ENCODE measurements around the gene BABAM2. TPM values are rescaled to one million over a fixed set of nuclear protein-coding genes. Genes with fewer than 3 reads are reported as not detected.

The BABAM2 gene
- total RNA-seq, 1 experiment from 2014 or later: 16.3 TPM

DNA sequence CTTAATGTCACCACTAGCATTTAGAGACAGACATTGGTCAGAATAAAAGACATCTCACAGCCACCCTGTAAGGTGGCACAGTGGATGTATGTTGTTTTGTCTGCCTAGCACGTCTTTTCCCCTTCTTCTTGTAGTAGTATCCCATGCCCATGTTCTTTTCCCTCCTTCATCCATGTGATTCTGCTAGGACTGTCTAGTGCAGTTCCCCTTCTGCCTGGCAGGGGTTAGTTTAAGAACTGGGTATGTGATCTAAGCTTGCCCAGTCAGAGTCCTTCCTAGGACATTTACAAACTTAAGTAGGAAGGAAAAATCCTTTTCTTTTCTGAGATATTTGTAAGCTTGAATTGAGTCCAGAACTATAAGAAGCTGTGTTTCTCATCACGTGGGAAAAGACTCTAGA lies 172.3 kb downstream of the BABAM2 start:
- no TSS peak for BruUV-seq (replicated peaks)
- H3K79me2 ChIP-seq (ENCODE audit: low read length): no peaks in the 10 kb centered on the region
- no peak overlapping the region for H2AFZ ChIP-seq (ENCODE audit: low read length)
- H3K9ac ChIP-seq (ENCODE audit: low read length): no peak overlapping the region
- no peaks in the 10 kb centered on the region for H3K27me3 ChIP-seq (ENCODE audit: low read length)
- ChIA-PET POLR2A (ENCODE audit: unreplicated experiment) (no interaction called here), CTCF (no interaction called here)
- no peaks in the 10 kb centered on the region for H3K9me3 ChIP-seq (ENCODE audit: low read length)
- peaks cover 14% of the 10 kb centered on the region for H3K4me1 ChIP-seq (ENCODE audit: insufficient read depth, low read length)
- intact Hi-C loops (cut with micrococcal nuclease): no loop called here
- no peaks in the 10 kb centered on the region for H3K36me3 ChIP-seq (ENCODE audit: low read depth, low read length)
- no peak overlapping the region for H3K4me2 ChIP-seq (ENCODE audit: low read length)
- no peaks in the 10 kb centered on the region for H3K9me2 ChIP-seq (replicated peaks; ENCODE audit: low read length)
- no peak overlapping the region for H3K4me3 ChIP-seq (ENCODE audit: low read length)
- H4K20me1 ChIP-seq (ENCODE audit: low read length): no peaks in the 10 kb centered on the region
- H3K27ac ChIP-seq (ENCODE audit: low read length): no peak overlapping the region
- no peak for TF ChIP-seq EZH2phosphoT487 (IDR thresholded peaks at IDR 0.05; ENCODE audit: borderline replicate concordance, low read length)
- no peak for TF ChIP-seq EZH2 (IDR thresholded peaks at IDR 0.05; ENCODE audit: low read length, unreplicated experiment)
- TF ChIP-seq, protein P1, sequence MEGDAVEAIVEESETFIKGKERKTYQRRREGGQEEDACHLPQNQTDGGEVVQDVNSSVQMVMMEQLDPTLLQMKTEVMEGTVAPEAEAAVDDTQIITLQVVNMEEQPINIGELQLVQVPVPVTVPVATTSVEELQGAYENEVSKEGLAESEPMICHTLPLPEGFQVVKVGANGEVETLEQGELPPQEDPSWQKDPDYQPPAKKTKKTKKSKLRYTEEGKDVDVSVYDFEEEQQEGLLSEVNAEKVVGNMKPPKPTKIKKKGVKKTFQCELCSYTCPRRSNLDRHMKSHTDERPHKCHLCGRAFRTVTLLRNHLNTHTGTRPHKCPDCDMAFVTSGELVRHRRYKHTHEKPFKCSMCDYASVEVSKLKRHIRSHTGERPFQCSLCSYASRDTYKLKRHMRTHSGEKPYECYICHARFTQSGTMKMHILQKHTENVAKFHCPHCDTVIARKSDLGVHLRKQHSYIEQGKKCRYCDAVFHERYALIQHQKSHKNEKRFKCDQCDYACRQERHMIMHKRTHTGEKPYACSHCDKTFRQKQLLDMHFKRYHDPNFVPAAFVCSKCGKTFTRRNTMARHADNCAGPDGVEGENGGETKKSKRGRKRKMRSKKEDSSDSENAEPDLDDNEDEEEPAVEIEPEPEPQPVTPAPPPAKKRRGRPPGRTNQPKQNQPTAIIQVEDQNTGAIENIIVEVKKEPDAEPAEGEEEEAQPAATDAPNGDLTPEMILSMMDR (conservative IDR thresholded peaks at IDR 0.05; ENCODE audit: low read depth, low read length): no peak
- ATAC-seq (peak; percentile 43), DNase-seq (no peak)
- H3F3A ChIP-seq (ENCODE audit: low read length, unreplicated experiment): no peaks in the 10 kb centered on the region

DNA sequence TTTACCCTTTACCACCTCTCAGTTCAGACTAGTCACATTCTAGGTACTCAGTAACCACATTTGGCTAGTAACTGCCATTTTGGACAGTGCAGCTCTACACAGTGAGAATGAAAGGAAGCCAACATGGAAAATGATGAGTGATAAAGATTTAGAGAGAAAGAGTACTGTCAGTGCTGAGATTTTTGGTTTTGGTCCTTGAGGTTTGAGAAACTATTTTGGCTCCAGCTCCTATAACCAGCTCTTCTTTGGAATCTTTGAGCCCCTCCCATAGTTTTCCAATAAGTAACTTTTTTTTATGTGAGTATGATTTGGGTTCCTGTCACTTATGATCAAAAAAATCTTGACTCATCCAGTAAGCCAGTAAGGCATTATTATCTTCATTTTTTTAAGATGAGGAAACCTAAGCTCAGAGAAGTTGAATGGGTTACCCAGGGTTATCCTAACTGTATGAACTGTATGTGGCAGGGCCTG lies 173.0 kb downstream of the BABAM2 start:
- ChIA-PET CTCF (no interaction called here), POLR2A (ENCODE audit: unreplicated experiment) (no interaction called here)
- no peak overlapping the region for H2AFZ ChIP-seq (ENCODE audit: low read length)
- peaks cover 21% of the 10 kb centered on the region for H3K4me1 ChIP-seq (ENCODE audit: insufficient read depth, low read length)
- H3K9me3 ChIP-seq (ENCODE audit: low read length): no peaks in the 10 kb centered on the region
- no peaks in the 10 kb centered on the region for H4K20me1 ChIP-seq (ENCODE audit: low read length)
- H3K27me3 ChIP-seq (ENCODE audit: low read length): no peaks in the 10 kb centered on the region
- no peak overlapping the region for H3K27ac ChIP-seq (ENCODE audit: low read length)
- intact Hi-C loops (cut with micrococcal nuclease): no loop called here
- no peaks in the 10 kb centered on the region for H3K36me3 ChIP-seq (ENCODE audit: low read depth, low read length)
- no peaks in the 10 kb centered on the region for H3K9me2 ChIP-seq (replicated peaks; ENCODE audit: low read length)
- TF ChIP-seq EZH2phosphoT487 (IDR thresholded peaks at IDR 0.05; ENCODE audit: borderline replicate concordance, low read length): no peak
- no peak for TF ChIP-seq EZH2 (IDR thresholded peaks at IDR 0.05; ENCODE audit: low read length, unreplicated experiment)
- TF ChIP-seq, protein P1 (conservative IDR thresholded peaks at IDR 0.05; ENCODE audit: low read depth, low read length): no peak
- peak; percentile 15 for DNase-seq
- H3K9ac ChIP-seq (ENCODE audit: low read length): no peak overlapping the region
- H3K4me2 ChIP-seq (ENCODE audit: low read length): no peak overlapping the region
- no TSS peak for BruUV-seq (replicated peaks)
- peak; percentile 69 for ATAC-seq
- H3K79me2 ChIP-seq (ENCODE audit: low read length): no peaks in the 10 kb centered on the region
- H3K4me3 ChIP-seq (ENCODE audit: low read length): no peak overlapping the region
- no peaks in the 10 kb centered on the region for H3F3A ChIP-seq (ENCODE audit: low read length, unreplicated experiment)

DNA sequence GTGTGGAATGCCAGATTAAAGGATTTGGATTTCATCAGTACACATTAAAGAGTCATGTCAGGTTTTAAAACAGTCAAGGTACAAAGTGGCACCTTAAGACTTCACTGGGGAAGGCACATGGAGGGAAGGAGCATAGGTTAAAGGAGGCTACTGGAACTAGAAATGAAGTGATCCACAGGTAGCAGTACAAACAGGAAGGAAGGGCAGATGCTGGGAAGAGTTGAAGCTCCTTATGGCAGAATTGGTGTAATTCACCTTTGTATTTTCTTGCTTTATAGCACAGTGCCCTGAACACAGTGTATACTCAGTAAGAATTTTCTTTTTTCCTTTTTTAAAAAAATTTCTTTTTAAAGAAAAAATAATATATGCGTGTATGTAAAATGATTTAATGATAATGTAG lies 177.1 kb downstream of the BABAM2 start:
- no TSS peak for BruUV-seq (replicated peaks)
- Histone ChIP-seq H3K79me2 (ENCODE audit: low read length) (no peaks in the 10 kb centered on the region), H4K20me1 (ENCODE audit: low read length) (no peaks in the 10 kb centered on the region), H3K4me1 (ENCODE audit: insufficient read depth, low read length) (peaks cover 25% of the 10 kb centered on the region), H3F3A (ENCODE audit: low read length, unreplicated experiment) (no peaks in the 10 kb centered on the region), H3K9me2 (replicated peaks; ENCODE audit: low read length) (no peaks in the 10 kb centered on the region), H3K9me3 (ENCODE audit: low read length) (no peaks in the 10 kb centered on the region), H3K9ac (ENCODE audit: low read length) (no peak overlapping the region), H3K4me2 (ENCODE audit: low read length) (no peak overlapping the region; the same call in 1 of the 2 replicates), H3K4me3 (ENCODE audit: low read length) (no peak overlapping the region), H3K27me3 (ENCODE audit: low read length) (no peaks in the 10 kb centered on the region), H2AFZ (ENCODE audit: low read length) (no peak overlapping the region), H3K27ac (ENCODE audit: low read length) (no peak overlapping the region), H3K36me3 (ENCODE audit: low read depth, low read length) (no peaks in the 10 kb centered on the region)
- TF ChIP-seq, protein P1 (conservative IDR thresholded peaks at IDR 0.05; ENCODE audit: low read depth, low read length): no peak
- TF ChIP-seq EZH2phosphoT487 (IDR thresholded peaks at IDR 0.05; ENCODE audit: borderline replicate concordance, low read length) (no peak), EZH2 (IDR thresholded peaks at IDR 0.05; ENCODE audit: low read length, unreplicated experiment) (no peak)
- no peak for ATAC-seq
- no peak for DNase-seq
- POLR2A ChIA-PET (ENCODE audit: unreplicated experiment): interaction anchor here (0.6 kb wide), 1 partner anchor 324 kb away, joined by 11 read pairs; no protein-coding TSS in a partner anchor
- CTCF ChIA-PET: interaction anchor here (0.8 kb wide), 1 partner anchor 112 kb away, joined by 3 read pairs; no protein-coding TSS in a partner anchor
- intact Hi-C loops (cut with micrococcal nuclease): no loop called here

Measured in PC-3 (cell line).